SU-DHL-6 (cell line): ENCODE measurements around the gene ZNF775.

ENCODE experiments used
- H2AFZ ChIP-seq: fragments of 200-600 bp; sonication (generic); 2 replicates; pipeline ENCODE4 v1.6.1; 2014; ENCODE audit warnings: low read depth, mild to moderate bottlenecking, moderate library complexity, mixed read lengths, antibody characterized with exemption, low read length; ENCODE audit not compliant: severe bottlenecking
- H3F3A ChIP-seq: fragments of 200-600 bp; shearing (Covaris generic); 2 replicates; pipeline ENCODE4 v1.6.0; 2016; ENCODE audit warnings: antibody characterized with exemption, mild to moderate bottlenecking; ENCODE audit not compliant: insufficient read depth
- H3K27ac ChIP-seq: fragments of 200-600 bp; sonication (generic); 2 replicates; pipeline ENCODE4 v1.5.1; 2016; ENCODE audit warnings: low read depth, mild to moderate bottlenecking, low read length, moderate library complexity, mixed read lengths
- H3K27me3 ChIP-seq: fragments of 200-600 bp; sonication (generic), shearing (Covaris generic); 2 replicates; pipeline ENCODE4 v1.6.0; 2014; ENCODE audit warnings: mild to moderate bottlenecking, low read length
- H3K36me3 ChIP-seq: fragments of 200-600 bp; sonication (generic); 2 replicates; pipeline ENCODE4 v1.6.1; 2014; ENCODE audit warnings: mild to moderate bottlenecking, low read length, mixed read lengths
- H3K4me2 ChIP-seq: fragments of 300-600, 200-600 bp; shearing (Covaris generic), sonication (generic); 2 replicates; pipeline ENCODE4 v1.6.0; 2014; ENCODE audit warnings: low read length, low read depth, mild to moderate bottlenecking; ENCODE audit not compliant: poor library complexity, severe bottlenecking
- H3K4me3 ChIP-seq: fragments of 200-600 bp; sonication (generic); 2 replicates; pipeline ENCODE4 v1.5.1; 2014; ENCODE audit warnings: antibody characterized with exemption, low read length, mild to moderate bottlenecking, mixed read lengths; ENCODE audit not compliant: insufficient read depth, poor library complexity, severe bottlenecking
- H3K79me2 ChIP-seq: fragments of 200-600 bp; sonication (generic); 2 replicates; pipeline ENCODE4 v1.6.1; 2014; ENCODE audit warnings: mild to moderate bottlenecking, low read length, moderate library complexity; ENCODE audit not compliant: insufficient read depth
- H3K9ac ChIP-seq: fragments of 200-600 bp; sonication (generic); 2 replicates; pipeline ENCODE4 v1.7.0; 2014; ENCODE audit warnings: mild to moderate bottlenecking, low read length
- H3K9me2 ChIP-seq: fragments of 200-600 bp; sonication (generic); replicated peaks from 2 replicates; pipeline ENCODE4 v1.6.1; 2014; ENCODE audit warnings: low read length; ENCODE audit not compliant: insufficient read depth
- H3K9me3 ChIP-seq: fragments of 200-600 bp; sonication (generic); 2 replicates; pipeline ENCODE4 v1.6.1; 2014; ENCODE audit warnings: low read length, mixed read lengths; ENCODE audit not compliant: insufficient read depth
- H4K20me1 ChIP-seq: fragments of 200-600 bp; sonication (generic); 2 replicates; pipeline ENCODE4 v1.6.1; 2014; ENCODE audit warnings: low read depth, mild to moderate bottlenecking, antibody characterized with exemption, low read length, moderate library complexity, mixed read lengths
- EZH2phosphoT487 ChIP-seq: fragments of 200-600 bp; sonication (generic), shearing (Covaris generic); conservative IDR thresholded peaks from 2 replicates; pipeline ENCODE4 v1.6.1; 2018; ENCODE audit warnings: mild to moderate bottlenecking, antibody characterized with exemption, low read length, moderate library complexity, mixed read lengths
- TF ChIP-seq, protein P1 (sequence below): fragments of 200-600 bp; sonication (generic); IDR thresholded peaks from one replicate; pipeline ENCODE4 v1.5.1; 2017; ENCODE audit warnings: antibody characterized with exemption, mild to moderate bottlenecking, low read length, moderate library complexity; ENCODE audit not compliant: insufficient read depth, poor library complexity, severe bottlenecking

ZNF775 gene

DNA sequence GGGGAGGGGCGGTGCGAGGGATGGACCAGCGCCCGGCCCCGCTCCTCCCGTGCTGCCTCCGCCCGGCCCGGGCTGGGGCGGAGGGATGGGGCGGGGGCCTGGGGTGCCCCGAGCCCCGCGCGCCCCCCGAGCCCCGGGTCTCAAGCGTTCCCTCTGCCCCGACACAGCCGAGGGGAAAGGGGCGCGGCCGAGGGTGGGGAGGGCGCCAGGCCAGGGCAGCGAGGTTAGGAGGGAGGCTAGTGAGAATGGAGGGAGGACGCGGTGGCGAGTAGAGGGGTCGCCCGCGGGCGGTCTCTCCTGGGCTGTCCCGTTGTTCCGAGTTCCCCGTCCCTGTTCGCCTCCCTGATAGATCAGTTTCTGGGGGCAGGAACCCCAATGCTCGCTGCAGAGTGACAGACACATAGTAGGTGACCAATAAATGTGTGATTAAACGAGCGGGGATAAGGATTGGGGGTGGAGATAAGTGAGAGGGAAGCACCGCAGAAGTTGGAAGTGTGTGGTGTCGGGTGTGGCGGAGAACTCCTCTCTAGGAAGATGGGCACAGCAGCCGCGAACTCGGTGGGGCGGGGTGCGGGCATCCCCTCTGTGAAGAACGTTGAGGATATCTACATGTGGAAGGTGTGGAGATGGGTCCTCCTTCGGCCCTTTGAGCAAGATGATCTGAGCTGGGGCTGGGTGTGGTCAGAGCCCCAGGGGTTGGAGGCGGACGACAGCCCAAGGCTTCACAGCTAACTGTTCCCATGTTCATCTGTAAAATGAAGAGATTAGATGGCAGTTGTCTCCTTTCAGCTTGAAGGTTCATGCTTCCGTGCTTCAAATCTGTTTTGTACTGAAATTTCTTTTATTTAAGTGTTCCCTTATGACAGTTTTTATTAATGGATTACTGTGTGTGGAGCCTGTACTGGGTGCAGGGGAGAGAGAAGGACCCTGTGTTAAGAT is 580 bp downstream of the ZNF775 start:
- H3F3A ChIP-seq, result peaks cover 21% of the 10 kb centered on the region

DNA sequence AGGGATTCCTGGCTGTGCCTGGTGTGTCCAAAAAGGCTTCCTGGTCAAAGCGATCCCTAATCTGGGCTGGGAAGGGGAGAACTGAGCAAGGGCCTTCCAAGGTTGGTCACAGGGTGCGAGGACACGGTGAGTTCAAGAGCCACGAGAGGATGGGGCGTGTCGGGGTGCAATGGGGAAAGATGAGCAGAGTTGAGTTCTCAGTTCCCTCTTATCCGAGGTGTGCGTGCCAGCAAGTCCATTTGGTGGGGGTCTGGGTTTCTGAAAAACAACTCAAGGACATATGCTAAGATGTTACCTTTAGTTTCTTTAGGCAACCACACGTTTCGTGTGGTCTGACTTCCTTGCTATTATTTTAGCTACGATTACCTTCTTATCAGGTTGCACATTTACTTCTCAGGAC is 1.3 kb downstream of the ZNF775 start:
- peak overlapping the region; percentile 82 for H3K4me2 ChIP-seq
- no peak overlapping the region for H2AFZ ChIP-seq
- H3K27ac ChIP-seq, result peak overlapping the region; percentile 57; the same call in 1 of the 2 replicates
- H3K79me2 ChIP-seq, result 0 out of 2 replicates have a peak, but pooled peaks cover 3% of the 10 kb centered on the region
- no peaks in the 10 kb centered on the region for H4K20me1 ChIP-seq
- no peaks in the 10 kb centered on the region for H3K9me3 ChIP-seq
- peak overlapping the region; percentile 90; the same call in 1 of the 2 replicates for H3K9ac ChIP-seq
- H3K36me3 ChIP-seq, result no peaks in the 10 kb centered on the region
- no peaks in the 10 kb centered on the region for H3K9me2 ChIP-seq
- TF ChIP-seq EZH2phosphoT487, result no peak
- TF ChIP-seq, protein P1, sequence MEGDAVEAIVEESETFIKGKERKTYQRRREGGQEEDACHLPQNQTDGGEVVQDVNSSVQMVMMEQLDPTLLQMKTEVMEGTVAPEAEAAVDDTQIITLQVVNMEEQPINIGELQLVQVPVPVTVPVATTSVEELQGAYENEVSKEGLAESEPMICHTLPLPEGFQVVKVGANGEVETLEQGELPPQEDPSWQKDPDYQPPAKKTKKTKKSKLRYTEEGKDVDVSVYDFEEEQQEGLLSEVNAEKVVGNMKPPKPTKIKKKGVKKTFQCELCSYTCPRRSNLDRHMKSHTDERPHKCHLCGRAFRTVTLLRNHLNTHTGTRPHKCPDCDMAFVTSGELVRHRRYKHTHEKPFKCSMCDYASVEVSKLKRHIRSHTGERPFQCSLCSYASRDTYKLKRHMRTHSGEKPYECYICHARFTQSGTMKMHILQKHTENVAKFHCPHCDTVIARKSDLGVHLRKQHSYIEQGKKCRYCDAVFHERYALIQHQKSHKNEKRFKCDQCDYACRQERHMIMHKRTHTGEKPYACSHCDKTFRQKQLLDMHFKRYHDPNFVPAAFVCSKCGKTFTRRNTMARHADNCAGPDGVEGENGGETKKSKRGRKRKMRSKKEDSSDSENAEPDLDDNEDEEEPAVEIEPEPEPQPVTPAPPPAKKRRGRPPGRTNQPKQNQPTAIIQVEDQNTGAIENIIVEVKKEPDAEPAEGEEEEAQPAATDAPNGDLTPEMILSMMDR, result no peak
- peaks cover 21% of the 10 kb centered on the region for H3F3A ChIP-seq
- H3K27me3 ChIP-seq, result no peaks in the 10 kb centered on the region
- peak overlapping the region; percentile 91 for H3K4me3 ChIP-seq

More for the DNA sequence above, 580 bp downstream of the ZNF775 start:
- Histone ChIP-seq H3K9me3 (no peaks in the 10 kb centered on the region), H3K9me2 (no peaks in the 10 kb centered on the region), H2AFZ (peak overlapping the region; percentile 97), H3K79me2 (0 out of 2 replicates have a peak, but pooled peaks cover 3% of the 10 kb centered on the region), H3K27me3 (no peaks in the 10 kb centered on the region), H4K20me1 (no peaks in the 10 kb centered on the region), H3K27ac (peak overlapping the region; percentile 57), H3K9ac (peak overlapping the region; percentile 90), H3K36me3 (no peaks in the 10 kb centered on the region), H3K4me2 (peak overlapping the region; percentile 82), H3K4me3 (peak overlapping the region; percentile 91)
- TF ChIP-seq, protein P1, result no peak
- TF ChIP-seq EZH2phosphoT487, result no peak

DNA sequence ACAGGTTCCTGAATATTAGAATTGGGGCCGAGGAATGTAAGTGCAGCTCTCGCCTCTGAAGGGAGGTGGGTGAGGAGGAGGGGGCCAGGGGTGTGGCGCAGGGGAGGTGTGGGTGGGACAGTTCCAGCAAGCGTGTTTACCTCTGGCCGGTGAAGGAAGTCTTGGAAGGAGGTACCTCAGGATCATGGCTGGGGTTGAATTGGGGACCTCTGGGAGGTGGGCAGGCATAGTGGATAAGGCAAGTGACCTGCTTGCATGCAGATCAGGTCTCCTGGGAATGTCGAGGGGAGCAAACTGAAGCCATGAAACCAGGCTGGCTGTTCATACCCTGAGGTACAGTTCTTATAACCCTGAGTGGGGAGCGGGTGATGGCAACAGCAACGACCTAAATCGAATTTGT is 2.0 kb downstream of the ZNF775 start:
- Histone ChIP-seq H3K9me3 (no peaks in the 10 kb centered on the region), H3K9me2 (no peaks in the 10 kb centered on the region), H3F3A (peaks cover 17% of the 10 kb centered on the region), H2AFZ (no peak overlapping the region), H3K27ac (peak overlapping the region; percentile 33; the same call in 1 of the 2 replicates), H4K20me1 (no peaks in the 10 kb centered on the region), H3K79me2 (0 out of 2 replicates have a peak, but pooled peaks cover 3% of the 10 kb centered on the region), H3K36me3 (no peaks in the 10 kb centered on the region), H3K9ac (no peak overlapping the region), H3K4me2 (peak overlapping the region; percentile 82), H3K27me3 (no peaks in the 10 kb centered on the region), H3K4me3 (no peak overlapping the region)
- no peak for TF ChIP-seq EZH2phosphoT487

DNA sequence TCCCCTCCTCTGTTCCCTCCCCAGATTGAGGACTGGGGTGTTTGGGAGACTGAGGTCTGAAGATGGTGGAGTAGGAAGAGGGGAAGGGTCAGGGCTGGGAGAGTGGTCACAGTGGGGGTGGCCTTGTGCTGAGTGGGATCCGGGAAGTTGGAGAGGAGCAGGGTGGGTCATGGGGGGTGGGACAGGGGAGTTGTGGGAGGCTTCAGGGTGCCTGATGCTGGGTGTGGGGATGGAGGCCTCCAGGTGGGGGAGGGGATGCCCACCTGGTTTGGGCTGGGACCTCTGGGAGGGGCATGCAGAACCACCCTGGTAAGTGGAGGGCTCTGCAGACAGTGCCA is 2.6 kb downstream of the ZNF775 start:
- Histone ChIP-seq H3K27me3 (no peaks in the 10 kb centered on the region), H3K9me2 (no peaks in the 10 kb centered on the region), H3K9ac (no peak overlapping the region), H2AFZ (no peak overlapping the region), H3K4me3 (no peak overlapping the region), H3F3A (peaks cover 13% of the 10 kb centered on the region), H3K4me2 (peak overlapping the region; percentile 32), H3K9me3 (no peaks in the 10 kb centered on the region), H3K79me2 (0 out of 2 replicates have a peak, but pooled peaks cover 3% of the 10 kb centered on the region), H3K27ac (peak overlapping the region; percentile 33; the same call in 1 of the 2 replicates), H4K20me1 (no peaks in the 10 kb centered on the region), H3K36me3 (no peaks in the 10 kb centered on the region)
- TF ChIP-seq, protein P1, result no peak
- no peak for TF ChIP-seq EZH2phosphoT487
